ENCODE measurements around the gene OSTM1.

GRCh38 chr6:108097882-108098281, 23.3 kb upstream of the OSTM1 start:
- no peak for TF ChIP-seq POLR2A (IDR thresholded peaks at IDR 0.05)
- TF ChIP-seq CTCF (IDR thresholded peaks at IDR 0.05) = no peak
